HL-60 (cell line): ENCODE data around the gene PLXNA2.

Experiments
- CTCF ChIP-seq: IDR thresholded peaks from one replicate; pipeline ENCODE4 v1.5.1; 2011; ENCODE audit warnings: low read length, control low read depth, inconsistent platforms; ENCODE audit not compliant: insufficient read depth
- TF ChIP-seq, protein P1 (sequence below): IDR thresholded peaks from 2 replicates; pipeline ENCODE4 v1.6.1; 2012; ENCODE audit warnings: low read depth; ENCODE audit not compliant: insufficient replicate concordance

- no peak for TF ChIP-seq CTCF
- TF ChIP-seq, protein P1, sequence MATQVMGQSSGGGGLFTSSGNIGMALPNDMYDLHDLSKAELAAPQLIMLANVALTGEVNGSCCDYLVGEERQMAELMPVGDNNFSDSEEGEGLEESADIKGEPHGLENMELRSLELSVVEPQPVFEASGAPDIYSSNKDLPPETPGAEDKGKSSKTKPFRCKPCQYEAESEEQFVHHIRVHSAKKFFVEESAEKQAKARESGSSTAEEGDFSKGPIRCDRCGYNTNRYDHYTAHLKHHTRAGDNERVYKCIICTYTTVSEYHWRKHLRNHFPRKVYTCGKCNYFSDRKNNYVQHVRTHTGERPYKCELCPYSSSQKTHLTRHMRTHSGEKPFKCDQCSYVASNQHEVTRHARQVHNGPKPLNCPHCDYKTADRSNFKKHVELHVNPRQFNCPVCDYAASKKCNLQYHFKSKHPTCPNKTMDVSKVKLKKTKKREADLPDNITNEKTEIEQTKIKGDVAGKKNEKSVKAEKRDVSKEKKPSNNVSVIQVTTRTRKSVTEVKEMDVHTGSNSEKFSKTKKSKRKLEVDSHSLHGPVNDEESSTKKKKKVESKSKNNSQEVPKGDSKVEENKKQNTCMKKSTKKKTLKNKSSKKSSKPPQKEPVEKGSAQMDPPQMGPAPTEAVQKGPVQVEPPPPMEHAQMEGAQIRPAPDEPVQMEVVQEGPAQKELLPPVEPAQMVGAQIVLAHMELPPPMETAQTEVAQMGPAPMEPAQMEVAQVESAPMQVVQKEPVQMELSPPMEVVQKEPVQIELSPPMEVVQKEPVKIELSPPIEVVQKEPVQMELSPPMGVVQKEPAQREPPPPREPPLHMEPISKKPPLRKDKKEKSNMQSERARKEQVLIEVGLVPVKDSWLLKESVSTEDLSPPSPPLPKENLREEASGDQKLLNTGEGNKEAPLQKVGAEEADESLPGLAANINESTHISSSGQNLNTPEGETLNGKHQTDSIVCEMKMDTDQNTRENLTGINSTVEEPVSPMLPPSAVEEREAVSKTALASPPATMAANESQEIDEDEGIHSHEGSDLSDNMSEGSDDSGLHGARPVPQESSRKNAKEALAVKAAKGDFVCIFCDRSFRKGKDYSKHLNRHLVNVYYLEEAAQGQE, result no peak
Observed at GRCh38 chr1:208061118-208061517, 183.1 kb downstream of the PLXNA2 start.
